HepG2 (cell line): Measurements from ENCODE around the gene EHBP1. TPM values are rescaled to one million over a fixed set of nuclear protein-coding genes. Genes with fewer than 3 reads are reported as not detected.

Experiments
- DNMT1 ChIP-seq: sonication (generic); formaldehyde crosslinking; IDR thresholded peaks from 2 replicates; pipeline ENCODE4 v1.5.1; 2020; ENCODE audit warnings: mild to moderate bottlenecking, missing genetic modification reagents
- GATAD1 ChIP-seq: IDR thresholded peaks from 2 replicates; pipeline ENCODE4 v1.6.1; 2016; ENCODE audit warnings: missing genetic modification reagents, missing compliant biosample characterization
- GFI1 ChIP-seq: sonication (generic); formaldehyde crosslinking; IDR thresholded peaks from 2 replicates; pipeline ENCODE4 v1.5.0; 2020; ENCODE audit warnings: missing genetic modification reagents, mild to moderate bottlenecking, borderline replicate concordance
- KAT8 ChIP-seq: IDR thresholded peaks from 2 replicates; pipeline ENCODE4 v1.6.1; 2016; ENCODE audit warnings: missing genetic modification reagents, missing compliant biosample characterization
- MZF1 ChIP-seq: sonication (generic); formaldehyde crosslinking; IDR thresholded peaks from 2 replicates; pipeline ENCODE4 v1.8.1; 2023; ENCODE audit warnings: mild to moderate bottlenecking, missing genetic modification reagents, borderline replicate concordance
- NFIC ChIP-seq: IDR thresholded peaks from 2 replicates; pipeline ENCODE4 v1.6.1; 2012; ENCODE audit warnings: mild to moderate bottlenecking, low read length, inconsistent platforms
- NR1H2 ChIP-seq: sonication (generic); formaldehyde crosslinking; IDR thresholded peaks from 2 replicates; pipeline ENCODE4 v1.8.1; 2022; ENCODE audit warnings: low read depth, missing genetic modification reagents, borderline replicate concordance
- PAF1 ChIP-seq: IDR thresholded peaks from 2 replicates; pipeline ENCODE4 v1.6.1; 2016; ENCODE audit warnings: missing genetic modification reagents, missing compliant biosample characterization
- RAD21 ChIP-seq: fragments of 450-650 bp; formaldehyde crosslinking; IDR thresholded peaks from 2 replicates; pipeline ENCODE4 v1.5.0; 2020; ENCODE audit warnings: mild to moderate bottlenecking
- RFX5 ChIP-seq: IDR thresholded peaks from 2 replicates; pipeline ENCODE4 v1.6.1; 2011; ENCODE audit warnings: low read depth, low read length, improper control_type of control experiment
- TBL1XR1 ChIP-seq: fragments of 150-350 bp; IDR thresholded peaks from 2 replicates; pipeline ENCODE4 v1.6.1; 2014; ENCODE audit warnings: borderline replicate concordance, low read length; ENCODE audit not compliant: partially characterized antibody
- YEATS2 ChIP-seq: sonication (generic); formaldehyde crosslinking; IDR thresholded peaks from 2 replicates; pipeline ENCODE4 v1.4.0; 2020; ENCODE audit warnings: missing genetic modification reagents, borderline replicate concordance
- ZBTB49 ChIP-seq: sonication (generic); formaldehyde crosslinking; IDR thresholded peaks from 2 replicates; pipeline ENCODE4 v1.4.0; 2020; ENCODE audit warnings: missing genetic modification reagents, borderline replicate concordance
- ZBTB7A ChIP-seq: sonication (generic); formaldehyde crosslinking; IDR thresholded peaks from 2 replicates; pipeline ENCODE4 v1.8.0; 2022; ENCODE audit warnings: mild to moderate bottlenecking, missing genetic modification reagents
- ZNF460 ChIP-seq: sonication (generic); formaldehyde crosslinking; IDR thresholded peaks from 2 replicates; pipeline ENCODE4 v1.5.1; 2020; ENCODE audit warnings: missing genetic modification reagents, mild to moderate bottlenecking, borderline replicate concordance
- ZNF563 ChIP-seq: sonication (generic); formaldehyde crosslinking; IDR thresholded peaks from 2 replicates; pipeline ENCODE4 v1.8.0; 2022; ENCODE audit warnings: mild to moderate bottlenecking, moderate library complexity, missing genetic modification reagents
- ZNF740 ChIP-seq: sonication (generic); formaldehyde crosslinking; IDR thresholded peaks from 2 replicates; pipeline ENCODE4 v1.4.0; 2020; ENCODE audit warnings: missing genetic modification reagents
- polyA plus RNA-seq, 8 experiments: library from polyadenylated mRNA; depleted of rRNA in 3 of 8; stranded (reverse) in 7 of 8; unstranded in 1 of 8; fragments of >200 nt; fragmentation: Illumina TruSeq in 4 of 8; extraction: Trizol in 4 of 8; gene quantifications; 2 replicates each; pipeline versions ENCODE4 v1.2.1 to v1.2.3, GENCODE V29; 2011 to 2016; ENCODE audit warnings: low read depth in 4 of 8, missing spikeins in 1 of 8, mixed read lengths in 1 of 8; ENCODE audit not compliant: insufficient read depth in 1 of 8
- total RNA-seq, 5 experiments: library from RNA; depleted of rRNA; stranded (reverse); fragments of >200 nt; fragmentation: Illumina TruSeq; extraction: Trizol; gene quantifications; 2 replicates each; pipeline ENCODE4 v1.2.3, GENCODE V29; 2016; ENCODE audit warnings: low read depth in 1 of 5
- TF ChIP-seq, protein P1 (sequence below): sonication (generic); formaldehyde crosslinking; IDR thresholded peaks from 2 replicates; pipeline ENCODE4 v1.5.0; 2020; ENCODE audit warnings: missing genetic modification reagents
- TF ChIP-seq, protein P2 (sequence below): sonication (generic); formaldehyde crosslinking; IDR thresholded peaks from 2 replicates; pipeline ENCODE4 v1.4.0; 2020; ENCODE audit warnings: missing genetic modification reagents
- TF ChIP-seq, protein P3 (sequence below): sonication (generic); formaldehyde crosslinking; IDR thresholded peaks from 2 replicates; pipeline ENCODE4 v1.4.0; 2020; ENCODE audit warnings: mild to moderate bottlenecking, missing genetic modification reagents

EHBP1 gene
- total and polyA plus RNA-seq, 2 of the 13 experiments (the other 11 are each of a cell fraction or from before 2014, with no cell fraction given) = 93.5 to 146 TPM

GRCh38 chr2:62774555-62775366 lies 69.2 kb downstream of the EHBP1 start (continued):
- TF ChIP-seq YEATS2 (CRISPR knock-in tag) (no peak), ZBTB49 (CRISPR knock-in tag) (no peak), GATAD1 (peak; percentile 58; the same call in 1 of the 2 replicates), ZNF563 (CRISPR knock-in tag) (no peak), RAD21 (CRISPR knock-in tag) (peak; percentile 75), DNMT1 (CRISPR knock-in tag) (no peak), ZNF740 (CRISPR knock-in tag) (no peak), PAF1 (CRISPR knock-in tag) (0 out of 2 replicates have a peak, but pooled peaks have one; percentile 71), ZBTB7A (CRISPR knock-in tag) (no peak), MZF1 (no peak), RFX5 (no peak), ZNF460 (no peak), NFIC (no peak), TBL1XR1 (peak; percentile 76), KAT8 (CRISPR knock-in tag) (peak; percentile 59), GFI1 (CRISPR knock-in tag) (no peak), NR1H2 (CRISPR knock-in tag) (no peak)
- TF ChIP-seq, protein P1, sequence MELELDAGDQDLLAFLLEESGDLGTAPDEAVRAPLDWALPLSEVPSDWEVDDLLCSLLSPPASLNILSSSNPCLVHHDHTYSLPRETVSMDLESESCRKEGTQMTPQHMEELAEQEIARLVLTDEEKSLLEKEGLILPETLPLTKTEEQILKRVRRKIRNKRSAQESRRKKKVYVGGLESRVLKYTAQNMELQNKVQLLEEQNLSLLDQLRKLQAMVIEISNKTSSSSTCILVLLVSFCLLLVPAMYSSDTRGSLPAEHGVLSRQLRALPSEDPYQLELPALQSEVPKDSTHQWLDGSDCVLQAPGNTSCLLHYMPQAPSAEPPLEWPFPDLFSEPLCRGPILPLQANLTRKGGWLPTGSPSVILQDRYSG = no peak
- TF ChIP-seq, protein P2, sequence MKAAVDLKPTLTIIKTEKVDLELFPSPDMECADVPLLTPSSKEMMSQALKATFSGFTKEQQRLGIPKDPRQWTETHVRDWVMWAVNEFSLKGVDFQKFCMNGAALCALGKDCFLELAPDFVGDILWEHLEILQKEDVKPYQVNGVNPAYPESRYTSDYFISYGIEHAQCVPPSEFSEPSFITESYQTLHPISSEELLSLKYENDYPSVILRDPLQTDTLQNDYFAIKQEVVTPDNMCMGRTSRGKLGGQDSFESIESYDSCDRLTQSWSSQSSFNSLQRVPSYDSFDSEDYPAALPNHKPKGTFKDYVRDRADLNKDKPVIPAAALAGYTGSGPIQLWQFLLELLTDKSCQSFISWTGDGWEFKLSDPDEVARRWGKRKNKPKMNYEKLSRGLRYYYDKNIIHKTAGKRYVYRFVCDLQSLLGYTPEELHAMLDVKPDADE (CRISPR knock-in tag) = no peak
- TF ChIP-seq, protein P3, sequence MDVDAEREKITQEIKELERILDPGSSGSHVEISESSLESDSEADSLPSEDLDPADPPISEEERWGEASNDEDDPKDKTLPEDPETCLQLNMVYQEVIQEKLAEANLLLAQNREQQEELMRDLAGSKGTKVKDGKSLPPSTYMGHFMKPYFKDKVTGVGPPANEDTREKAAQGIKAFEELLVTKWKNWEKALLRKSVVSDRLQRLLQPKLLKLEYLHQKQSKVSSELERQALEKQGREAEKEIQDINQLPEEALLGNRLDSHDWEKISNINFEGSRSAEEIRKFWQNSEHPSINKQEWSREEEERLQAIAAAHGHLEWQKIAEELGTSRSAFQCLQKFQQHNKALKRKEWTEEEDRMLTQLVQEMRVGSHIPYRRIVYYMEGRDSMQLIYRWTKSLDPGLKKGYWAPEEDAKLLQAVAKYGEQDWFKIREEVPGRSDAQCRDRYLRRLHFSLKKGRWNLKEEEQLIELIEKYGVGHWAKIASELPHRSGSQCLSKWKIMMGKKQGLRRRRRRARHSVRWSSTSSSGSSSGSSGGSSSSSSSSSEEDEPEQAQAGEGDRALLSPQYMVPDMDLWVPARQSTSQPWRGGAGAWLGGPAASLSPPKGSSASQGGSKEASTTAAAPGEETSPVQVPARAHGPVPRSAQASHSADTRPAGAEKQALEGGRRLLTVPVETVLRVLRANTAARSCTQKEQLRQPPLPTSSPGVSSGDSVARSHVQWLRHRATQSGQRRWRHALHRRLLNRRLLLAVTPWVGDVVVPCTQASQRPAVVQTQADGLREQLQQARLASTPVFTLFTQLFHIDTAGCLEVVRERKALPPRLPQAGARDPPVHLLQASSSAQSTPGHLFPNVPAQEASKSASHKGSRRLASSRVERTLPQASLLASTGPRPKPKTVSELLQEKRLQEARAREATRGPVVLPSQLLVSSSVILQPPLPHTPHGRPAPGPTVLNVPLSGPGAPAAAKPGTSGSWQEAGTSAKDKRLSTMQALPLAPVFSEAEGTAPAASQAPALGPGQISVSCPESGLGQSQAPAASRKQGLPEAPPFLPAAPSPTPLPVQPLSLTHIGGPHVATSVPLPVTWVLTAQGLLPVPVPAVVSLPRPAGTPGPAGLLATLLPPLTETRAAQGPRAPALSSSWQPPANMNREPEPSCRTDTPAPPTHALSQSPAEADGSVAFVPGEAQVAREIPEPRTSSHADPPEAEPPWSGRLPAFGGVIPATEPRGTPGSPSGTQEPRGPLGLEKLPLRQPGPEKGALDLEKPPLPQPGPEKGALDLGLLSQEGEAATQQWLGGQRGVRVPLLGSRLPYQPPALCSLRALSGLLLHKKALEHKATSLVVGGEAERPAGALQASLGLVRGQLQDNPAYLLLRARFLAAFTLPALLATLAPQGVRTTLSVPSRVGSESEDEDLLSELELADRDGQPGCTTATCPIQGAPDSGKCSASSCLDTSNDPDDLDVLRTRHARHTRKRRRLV (CRISPR knock-in tag) = no peak
